HUDEP-2 (cell line): Measurements from ENCODE around the gene B3GNT3.
"Not testable (repeated sequence)": the region's sequence is repeated elsewhere in the genome, so short reads cannot be mapped to it uniquely, and the experiment has no call there.

Source experiments
- DNase-seq, 76 experiments: peaks; one replicate each; lab custom pipeline; 2025; ENCODE audit not compliant: unreplicated experiment in 76 of 76; lab: John Stamatoyannopoulos, UW

The B3GNT3 gene

DNA sequence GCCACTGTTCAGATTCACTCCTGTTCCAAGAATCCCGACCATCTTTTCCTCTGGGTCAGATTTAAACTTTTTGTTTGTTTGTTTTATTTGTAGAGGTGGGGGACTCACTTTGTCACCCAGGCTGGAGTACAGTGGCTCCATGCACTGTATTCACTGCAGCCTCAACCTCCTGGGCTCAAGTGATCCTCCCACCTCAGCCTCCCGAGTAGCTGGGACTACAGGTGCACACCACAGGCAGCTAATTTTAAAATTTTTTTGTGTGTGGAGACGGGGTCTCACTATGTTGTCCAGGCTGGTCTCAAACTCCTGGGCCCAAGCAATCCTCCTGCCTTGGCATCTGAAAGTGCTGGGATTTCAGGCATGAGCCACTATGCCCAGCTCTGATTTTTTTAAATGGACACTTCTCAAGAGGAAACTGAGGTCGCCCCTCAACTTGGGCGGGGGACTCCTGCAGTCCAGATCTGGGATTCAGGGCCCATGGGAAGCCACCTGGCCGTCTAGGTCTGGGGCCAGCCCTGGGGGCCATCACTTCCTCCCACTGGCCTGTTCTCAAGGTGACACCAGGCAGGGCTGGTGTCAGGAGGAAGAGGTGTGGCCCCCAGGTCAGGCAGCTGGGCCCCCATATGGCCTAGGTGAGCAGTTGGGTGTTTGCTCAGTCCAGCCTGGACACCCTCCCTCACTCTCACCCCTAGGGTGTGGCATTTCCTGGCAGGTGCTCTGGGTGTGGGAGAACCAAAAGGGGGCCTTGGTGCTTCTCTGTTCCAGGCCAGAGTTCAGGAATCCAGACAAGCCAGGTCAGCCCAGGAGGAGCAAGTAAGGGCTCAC is 1.3 kb downstream of the B3GNT3 start:
- DNase-seq = no peak

DNA sequence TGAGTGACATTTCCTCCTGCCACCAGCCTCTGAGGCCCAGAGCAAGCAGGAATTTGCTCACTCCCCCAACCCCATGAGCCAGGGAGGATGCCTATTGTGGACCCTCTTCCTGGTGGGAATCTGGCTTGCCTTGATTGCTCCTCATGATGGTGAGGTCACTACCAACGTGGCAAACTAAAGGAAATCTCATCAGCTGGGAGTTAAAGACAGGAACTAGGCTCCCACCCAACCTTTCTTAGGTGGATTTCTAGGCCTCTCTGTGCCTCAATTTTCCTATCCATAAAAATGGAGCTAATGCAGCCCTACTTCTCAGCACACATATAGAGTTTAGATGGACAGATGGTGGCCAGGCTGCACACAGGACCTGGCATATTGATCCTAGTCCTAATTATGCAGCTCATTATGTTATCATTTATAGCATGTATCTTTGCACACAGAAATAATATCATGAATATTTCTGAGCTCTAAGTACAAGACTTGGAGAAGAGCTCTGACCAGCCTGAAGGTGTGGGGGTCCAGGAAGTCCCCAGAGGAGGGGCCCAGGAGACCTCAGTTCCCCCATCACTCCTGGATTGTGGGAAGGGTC is 2.0 kb downstream of the B3GNT3 start:
- DNase-seq = no peak

- peak in 43 of 76 experiments; percentile 15 to 72 (median 37) for DNase-seq
These were observed 2.7 kb downstream of the B3GNT3 start for GRCh38 chr19:17797424-17798201.

DNA sequence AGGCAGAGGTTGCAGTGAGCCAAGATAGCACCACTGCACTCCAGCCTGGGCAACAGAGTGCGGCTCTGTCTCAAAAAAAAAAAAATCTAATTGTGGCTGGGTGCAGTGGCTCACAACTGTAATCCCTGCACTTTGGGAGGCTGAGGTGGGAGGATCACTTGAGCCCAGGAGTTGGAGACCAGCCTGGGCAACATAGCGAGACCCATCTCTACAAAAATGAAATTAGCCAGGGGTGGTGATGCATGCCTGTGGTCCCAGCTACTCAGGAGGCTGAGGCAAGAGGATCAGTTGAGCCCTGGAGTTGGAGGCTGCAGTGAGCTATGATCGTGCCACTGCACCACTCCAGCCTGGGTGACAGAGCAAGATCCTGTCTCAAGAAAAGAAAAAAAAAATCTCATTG is 3.7 kb downstream of the B3GNT3 start:
- not testable (repeated sequence) for DNase-seq

DNA sequence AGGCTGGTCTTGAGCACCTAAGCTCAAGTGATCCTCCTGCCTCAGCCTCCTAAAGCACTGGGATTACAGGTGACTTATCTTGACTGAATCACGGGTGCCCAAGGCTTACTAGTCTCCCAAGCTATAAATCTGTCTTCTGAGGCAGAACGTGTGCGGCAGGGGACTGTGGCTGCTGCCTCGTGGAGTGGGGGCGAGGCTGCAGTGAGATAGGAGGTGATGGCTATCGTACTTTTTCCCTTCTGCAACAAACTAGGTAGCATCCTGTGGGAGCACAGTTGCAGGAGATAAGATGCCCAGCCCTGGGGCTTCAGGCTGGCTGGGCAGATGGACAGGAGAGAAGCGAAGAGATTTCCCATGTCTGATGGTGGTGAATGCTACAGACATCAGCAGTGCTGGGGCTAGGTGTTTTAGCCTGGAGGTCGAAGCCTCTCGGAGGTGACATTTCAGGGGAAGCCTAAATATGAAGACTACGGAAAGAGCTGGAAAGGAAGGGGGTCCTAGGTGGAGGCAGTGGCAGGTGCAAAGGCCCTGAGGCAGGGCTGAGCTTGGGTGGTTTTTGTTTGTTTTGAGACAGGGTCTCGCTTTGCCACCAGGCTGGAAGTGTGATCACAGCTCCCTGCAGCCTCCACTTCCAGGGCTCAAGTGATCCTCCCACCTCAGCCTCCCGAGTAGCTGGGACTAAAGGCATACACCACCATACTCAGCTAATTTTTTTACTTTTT is 7.4 kb downstream of the B3GNT3 start:
- no peak for DNase-seq

DNA sequence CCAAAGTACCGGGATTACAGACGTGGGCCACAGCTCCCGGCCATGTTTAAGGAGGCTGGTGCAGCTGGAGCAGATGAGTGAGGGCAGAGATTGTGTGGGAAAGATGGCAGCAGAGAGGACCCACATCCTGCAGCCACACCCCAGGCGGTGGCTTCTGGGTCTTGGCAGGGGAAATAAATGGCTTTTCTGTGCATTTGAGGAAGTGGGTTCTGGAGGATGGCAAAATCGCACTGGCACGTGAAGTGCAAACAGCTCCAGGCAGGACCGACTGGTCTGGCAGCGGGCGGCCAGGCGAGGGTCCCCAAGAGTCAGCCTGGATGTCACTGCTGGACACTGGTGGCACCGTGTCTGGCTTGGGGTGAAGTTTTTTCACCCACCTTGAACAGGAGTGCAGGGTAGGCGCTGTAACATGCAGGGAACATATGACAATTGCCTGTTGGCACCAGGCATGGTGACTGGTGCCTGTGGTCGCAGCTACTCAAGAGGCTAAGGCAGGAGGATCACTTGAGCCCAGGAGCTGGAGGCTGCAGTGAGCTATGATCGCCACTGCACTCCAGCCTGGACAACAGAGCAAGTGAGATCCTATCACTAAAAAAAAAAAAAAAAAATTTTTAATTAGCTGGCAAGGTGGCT is 8.4 kb downstream of the B3GNT3 start:
- peak in 1 of 76 experiments; percentile 12 for DNase-seq

DNA sequence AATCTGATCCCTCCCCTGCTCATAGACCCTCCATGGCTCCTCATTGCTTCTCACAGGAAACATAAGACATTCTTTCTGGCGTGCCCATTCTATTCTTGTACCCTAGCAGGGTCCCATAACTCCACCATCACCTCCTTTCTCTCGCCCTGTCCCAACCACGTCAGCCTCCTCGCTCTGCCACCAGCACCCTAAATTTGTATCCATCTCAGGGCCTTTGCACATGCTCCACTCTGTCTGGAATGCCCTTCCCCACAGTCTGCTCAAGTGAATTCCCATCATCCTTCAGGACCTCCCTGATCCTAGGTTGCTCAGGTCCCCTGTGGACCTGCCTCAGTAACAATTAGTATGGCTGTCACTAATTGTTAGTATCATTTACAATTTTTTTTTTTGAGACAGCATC is 10.5 kb downstream of the B3GNT3 start:
- no peak for DNase-seq

GRCh38 chr19:17806945-17807344 is 12.0 kb downstream of the B3GNT3 start:
- DNase-seq = peak in 1 of 76 experiments; percentile 16

DNA sequence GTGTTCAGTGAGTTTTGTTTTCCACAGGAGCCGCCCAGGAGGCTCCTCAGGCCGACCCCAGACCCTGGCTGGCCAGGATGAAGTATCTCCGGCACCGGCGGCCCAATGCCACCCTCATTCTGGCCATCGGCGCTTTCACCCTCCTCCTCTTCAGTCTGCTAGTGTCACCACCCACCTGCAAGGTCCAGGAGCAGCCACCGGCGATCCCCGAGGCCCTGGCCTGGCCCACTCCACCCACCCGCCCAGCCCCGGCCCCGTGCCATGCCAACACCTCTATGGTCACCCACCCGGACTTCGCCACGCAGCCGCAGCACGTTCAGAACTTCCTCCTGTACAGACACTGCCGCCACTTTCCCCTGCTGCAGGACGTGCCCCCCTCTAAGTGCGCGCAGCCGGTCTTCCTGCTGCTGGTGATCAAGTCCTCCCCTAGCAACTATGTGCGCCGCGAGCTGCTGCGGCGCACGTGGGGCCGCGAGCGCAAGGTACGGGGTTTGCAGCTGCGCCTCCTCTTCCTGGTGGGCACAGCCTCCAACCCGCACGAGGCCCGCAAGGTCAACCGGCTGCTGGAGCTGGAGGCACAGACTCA is 12.9 kb downstream of the B3GNT3 start:
- DNase-seq = no peak

DNA sequence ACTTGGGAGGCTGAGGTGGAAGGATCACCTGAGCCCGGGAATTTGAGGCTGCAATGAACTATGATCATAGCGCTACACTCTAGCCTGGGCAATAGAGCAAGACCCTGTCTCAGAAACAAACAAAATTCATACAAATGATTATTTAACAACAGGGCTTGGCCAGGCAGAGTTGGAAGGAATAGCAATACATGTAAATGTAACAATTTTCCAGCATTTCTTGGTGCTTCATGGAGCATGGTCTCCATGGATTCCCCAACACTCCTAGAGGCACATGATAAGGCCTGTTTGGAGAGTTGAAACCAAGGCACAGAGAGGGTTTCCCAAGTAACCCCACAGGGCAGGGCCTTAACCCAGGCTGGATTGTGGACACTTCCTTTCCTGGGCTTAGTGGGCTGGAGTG is 16.2 kb downstream of the B3GNT3 start:
- DNase-seq = no peak

- DNase-seq = no peak
These were observed 16.7 kb downstream of the B3GNT3 start for GRCh38 chr19:17811681-17812080.

DNA sequence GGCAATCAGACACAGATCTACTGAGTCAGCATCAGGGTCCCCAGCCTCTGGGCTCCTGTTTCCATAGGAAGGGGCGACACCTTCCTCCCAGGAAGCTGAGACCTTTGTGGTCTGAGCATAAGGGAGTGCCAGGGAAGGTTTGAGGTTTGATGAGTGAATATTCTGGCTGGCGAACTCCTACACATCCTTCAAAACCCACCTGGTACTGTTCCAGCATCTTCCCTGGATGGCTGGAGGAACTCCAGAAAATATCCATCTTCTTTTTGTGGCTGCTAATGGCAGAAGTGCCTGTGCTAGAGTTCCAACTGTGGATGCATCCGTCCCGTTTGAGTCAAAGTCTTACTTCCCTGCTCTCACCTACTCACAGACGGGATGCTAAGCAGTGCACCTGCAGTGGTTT is 17.2 kb downstream of the B3GNT3 start:
- no peak for DNase-seq

DNA sequence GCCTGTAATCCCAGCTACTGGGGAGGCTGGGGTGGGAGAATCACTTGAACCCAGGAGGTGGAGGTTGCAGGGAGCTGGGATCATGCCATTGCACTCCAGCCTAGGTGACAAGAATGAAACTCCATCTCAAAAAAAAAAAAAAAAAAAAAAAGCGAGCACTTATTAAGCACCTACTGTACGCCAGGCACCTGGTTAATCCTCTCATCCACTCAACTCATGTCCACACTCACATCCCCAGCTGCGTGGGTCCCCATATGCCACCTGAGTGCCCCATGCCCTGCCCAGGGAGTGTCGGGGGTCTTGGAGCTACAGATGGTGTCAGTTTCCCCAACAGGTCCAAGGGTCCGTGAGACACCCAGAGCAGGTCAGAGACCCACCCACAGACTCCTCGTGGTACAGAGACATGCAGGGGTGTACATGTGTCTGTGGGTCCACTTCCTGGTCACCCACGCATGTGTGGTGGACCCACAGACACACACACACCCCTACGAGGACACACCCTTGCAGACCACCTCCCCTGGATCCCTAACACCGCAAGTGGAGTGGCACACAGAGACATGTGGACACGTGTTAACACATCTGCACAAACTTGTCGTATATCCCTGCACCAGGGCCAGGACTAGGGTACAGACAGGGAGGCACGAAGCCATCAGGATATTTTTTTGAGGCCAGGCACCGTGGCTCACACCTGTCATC is 22.9 kb downstream of the B3GNT3 start:
- DNase-seq = no peak

GRCh38 chr19:17821190-17821589 is 26.3 kb downstream of the B3GNT3 start, which contains the start of gene INSL3:
Gene INSL3 (minus strand): TSS chr19:17821519. CDS start chr19:17821506, 13 bp downstream.
- DNase-seq = no peak

GRCh38 chr19:17824339-17824738 is 29.4 kb downstream of the B3GNT3 start:
- DNase-seq = no peak

DNA sequence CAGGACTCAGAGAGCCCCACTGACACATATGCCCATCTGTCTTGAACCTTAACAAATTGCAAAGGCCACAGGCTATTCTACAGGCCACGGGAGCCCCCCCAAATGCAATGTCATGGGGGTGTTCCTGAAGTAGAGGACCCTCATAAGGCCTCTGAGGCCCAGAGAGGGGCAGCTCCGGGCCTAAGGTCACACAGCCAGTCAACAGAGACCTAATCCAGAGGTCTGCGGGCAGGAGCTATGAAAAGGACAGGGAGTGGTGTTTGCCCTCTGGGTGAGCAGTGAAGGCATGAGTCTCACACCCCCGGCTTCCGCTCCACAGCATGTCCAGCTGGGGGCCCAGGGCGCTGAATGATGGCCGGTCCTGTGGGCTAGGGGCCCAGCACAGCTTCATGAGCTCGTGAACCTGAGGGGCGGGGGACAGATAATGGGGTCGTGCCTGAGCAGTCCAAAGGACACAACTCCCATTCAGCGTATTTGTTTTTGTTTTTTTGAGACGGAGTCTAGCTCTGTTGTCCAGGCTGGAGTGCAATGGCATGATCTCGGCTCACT is 31.6 kb downstream of the B3GNT3 start:
- DNase-seq = no peak

DNA sequence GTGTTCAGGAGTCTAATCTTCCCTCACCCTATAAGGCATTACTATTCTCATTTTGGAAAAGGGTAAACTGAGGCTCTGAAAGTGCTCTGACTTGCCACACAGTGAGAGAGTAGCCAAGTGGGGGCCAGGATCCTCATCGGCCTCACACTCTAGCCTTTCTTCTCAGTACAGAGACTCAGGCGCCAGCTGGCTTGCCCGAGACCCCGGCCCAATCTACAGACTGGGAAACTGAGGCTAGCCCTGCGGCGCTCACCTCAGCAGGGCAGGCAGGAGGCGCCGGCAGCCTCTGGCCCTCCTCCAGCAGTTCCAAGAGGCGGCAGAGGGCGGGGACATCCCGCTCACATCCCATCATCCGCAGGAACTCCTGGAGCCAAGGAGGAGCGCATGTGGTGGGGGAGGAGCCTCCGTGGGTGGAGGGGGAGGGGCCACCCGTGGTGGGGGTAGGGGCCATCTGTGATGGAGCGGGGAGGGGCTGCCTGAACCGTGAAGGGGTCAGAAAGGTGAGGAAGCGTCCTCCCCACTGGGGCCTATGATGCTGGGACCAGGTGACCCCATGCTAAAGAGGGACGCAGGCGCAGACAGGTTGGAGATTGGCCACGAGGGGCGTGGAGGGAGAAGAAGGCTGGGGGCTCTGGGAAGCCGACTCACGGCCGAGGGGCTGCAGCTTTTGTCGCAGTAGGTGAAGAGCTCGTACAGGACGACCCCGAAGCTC is 35.1 kb downstream of the B3GNT3 start:
- DNase-seq = no peak
